SK-N-SH (cell line): ENCODE measurements around the gene PLXND1. TPM values are rescaled to one million over a fixed set of nuclear protein-coding genes. Genes with fewer than 3 reads are reported as not detected.
"Not testable (repeated sequence)": the region's sequence is repeated elsewhere in the genome, so short reads cannot be mapped to it uniquely, and the experiment has no call there.

Experiments
- CTCF ChIA-PET: fragments of 300-600, 350-600 bp; formaldehyde crosslinking; extraction: SDS; loops from one replicate; lab custom pipeline; 2021; lab: Yijun Ruan, JAX
- POLR2A ChIA-PET: fragments of 350-600 bp; sonication (Branson Sonifier 250); formaldehyde crosslinking; extraction: SDS; loops from one replicate; lab custom pipeline; 2020; ENCODE audit warnings: antibody characterized with exemption, inconsistent platforms; lab: Yijun Ruan, JAX
- DNase-seq: peaks from one replicate; pipeline ENCODE4 v3.0.0; 2012
- H2AFZ ChIP-seq: fragments of 200-600 bp; sonication (generic); 2 replicates; pipeline ENCODE4 v1.8.1; 2016; ENCODE audit warnings: antibody characterized with exemption, mild to moderate bottlenecking, low read depth
- H3F3A ChIP-seq: fragments of 200-600 bp; sonication (generic); replicated peaks from 2 replicates; pipeline ENCODE3; 2016; ENCODE audit warnings: antibody characterized with exemption, mild to moderate bottlenecking; ENCODE audit not compliant: insufficient read depth
- H3K27ac ChIP-seq, 2 experiments: fragments of 200-500 bp in 1 of 2; fragments of 200-600 bp in 1 of 2; sonication (Bioruptor generic) in 1 of 2; sonication (generic), shearing (Covaris generic) in 1 of 2; 2 replicates each; pipeline versions ENCODE4 v1.5.1 to v1.6.1; 2014 to 2016; ENCODE audit warnings: low read depth in 2 of 2, inconsistent platforms in 1 of 2, low read length in 1 of 2, mild to moderate bottlenecking in 1 of 2, mixed read lengths in 1 of 2
- H3K27me3 ChIP-seq: fragments of 200-600 bp; sonication (generic), shearing (Covaris generic); 2 replicates; pipeline ENCODE4 v1.6.1; 2016; ENCODE audit warnings: mixed run types; ENCODE audit not compliant: insufficient read depth
- H3K36me3 ChIP-seq, 2 experiments: fragments of 200-500 bp in 1 of 2; fragments of 200-600 bp in 1 of 2; sonication (Bioruptor generic) in 1 of 2; sonication (generic) in 1 of 2; replicated peaks in 1 of 2; 2 replicates each; pipeline versions ENCODE3 to v1.5.1; 2014 to 2016; ENCODE audit warnings: low read length in 1 of 2, mild to moderate bottlenecking in 1 of 2; ENCODE audit not compliant: insufficient read depth in 2 of 2, control insufficient read depth in 1 of 2
- H3K4me1 ChIP-seq, 2 experiments: fragments of 200-500 bp in 1 of 2; fragments of 200-600 bp in 1 of 2; sonication (Bioruptor generic) in 1 of 2; sonication (generic), shearing (Covaris generic) in 1 of 2; 2 replicates each; pipeline versions ENCODE4 v1.5.1 to v1.6.1; 2014 to 2016; ENCODE audit warnings: low read depth in 1 of 2, low read length in 1 of 2, mixed run types in 1 of 2; ENCODE audit not compliant: insufficient read depth in 2 of 2, control insufficient read depth in 1 of 2
- H3K4me2 ChIP-seq: fragments of 200-600 bp; sonication (generic), shearing (Covaris generic); 2 replicates; pipeline ENCODE4 v1.6.1; 2017; ENCODE audit warnings: mixed run types
- H3K4me3 ChIP-seq, 2 experiments: fragments of 200-500 bp in 1 of 2; fragments of 200-600 bp in 1 of 2; sonication (Bioruptor generic) in 1 of 2; sonication (generic), shearing (Covaris generic) in 1 of 2; 2 replicates each; pipeline versions ENCODE4 v1.5.1 to v1.8.1; 2014 to 2016; ENCODE audit warnings: low read depth in 2 of 2, inconsistent platforms in 1 of 2, low read length in 1 of 2, mild to moderate bottlenecking in 1 of 2, mixed read lengths in 1 of 2, moderate library complexity in 1 of 2
- H3K79me2 ChIP-seq: fragments of 200-600 bp; sonication (generic); 2 replicates; pipeline ENCODE4 v1.8.1; 2017; ENCODE audit warnings: mild to moderate bottlenecking; ENCODE audit not compliant: insufficient read depth
- H3K9ac ChIP-seq: fragments of 200-600 bp; sonication (generic); 2 replicates; pipeline ENCODE4 v1.6.1; 2017; ENCODE audit warnings: mixed run types
- H3K9me2 ChIP-seq: fragments of 200-600 bp; sonication (generic); 2 replicates; pipeline ENCODE4 v1.6.1; 2017; ENCODE audit warnings: mixed run types
- H3K9me3 ChIP-seq: fragments of 200-600 bp; sonication (generic); 2 replicates; pipeline ENCODE4 v1.6.1; 2017; ENCODE audit warnings: mixed run types, mild to moderate bottlenecking, moderate library complexity
- H4K20me1 ChIP-seq: fragments of 200-600 bp; sonication (generic); 2 replicates; pipeline ENCODE4 v1.6.1; 2017; ENCODE audit warnings: mild to moderate bottlenecking, mixed run types; ENCODE audit not compliant: insufficient read depth
- FOXJ3 ChIP-seq: sonication (generic); formaldehyde crosslinking; IDR thresholded peaks from 2 replicates; pipeline ENCODE4 v1.5.1; 2020; ENCODE audit warnings: mild to moderate bottlenecking, missing genetic modification reagents
- JUND ChIP-seq: IDR thresholded peaks from 2 replicates; pipeline ENCODE4 v1.4.0; 2012
- MAX ChIP-seq: IDR thresholded peaks from 2 replicates; pipeline ENCODE4 v1.4.0; 2012; ENCODE audit warnings: low read depth
- SMC3 ChIP-seq: IDR thresholded peaks from 2 replicates; pipeline ENCODE4 v1.6.1; 2012; ENCODE audit warnings: low read depth, low read length, improper control_type of control experiment
- TCF12 ChIP-seq: IDR thresholded peaks from 2 replicates; pipeline ENCODE4 v1.4.0; 2012
- WGBS: methylation state at CpG from one replicate; pipeline ENCODE4 v1.1.6; 2017; ENCODE audit warnings: low lambda C conversion rate; 5-methylcytosine and 5-hydroxymethylcytosine counted together
- polyA plus RNA-seq, 3 experiments: library from polyadenylated mRNA; depleted of rRNA; stranded (reverse); fragments of >200 nt; gene quantifications; 2 replicates each; pipeline ENCODE4 v1.2.3, GENCODE V29; 2012
- TF ChIP-seq, protein P1 (sequence below): IDR thresholded peaks from 2 replicates; pipeline ENCODE4 v1.6.1; 2012; ENCODE audit warnings: mild to moderate bottlenecking, low read depth, low read length, moderate library complexity
- TF ChIP-seq, protein P2 (sequence below): fragments of 150-350 bp; IDR thresholded peaks from 2 replicates; pipeline ENCODE4 v1.6.1; 2017; ENCODE audit warnings: antibody characterized with exemption, low read length, low read depth, borderline replicate concordance

PLXND1 gene
- polyA plus RNA-seq, 1 of the 3 experiments (the other 2 are of a cell fraction), result 53.5 TPM

- TF ChIP-seq TCF12, result no peak
- TF ChIP-seq, protein P1, sequence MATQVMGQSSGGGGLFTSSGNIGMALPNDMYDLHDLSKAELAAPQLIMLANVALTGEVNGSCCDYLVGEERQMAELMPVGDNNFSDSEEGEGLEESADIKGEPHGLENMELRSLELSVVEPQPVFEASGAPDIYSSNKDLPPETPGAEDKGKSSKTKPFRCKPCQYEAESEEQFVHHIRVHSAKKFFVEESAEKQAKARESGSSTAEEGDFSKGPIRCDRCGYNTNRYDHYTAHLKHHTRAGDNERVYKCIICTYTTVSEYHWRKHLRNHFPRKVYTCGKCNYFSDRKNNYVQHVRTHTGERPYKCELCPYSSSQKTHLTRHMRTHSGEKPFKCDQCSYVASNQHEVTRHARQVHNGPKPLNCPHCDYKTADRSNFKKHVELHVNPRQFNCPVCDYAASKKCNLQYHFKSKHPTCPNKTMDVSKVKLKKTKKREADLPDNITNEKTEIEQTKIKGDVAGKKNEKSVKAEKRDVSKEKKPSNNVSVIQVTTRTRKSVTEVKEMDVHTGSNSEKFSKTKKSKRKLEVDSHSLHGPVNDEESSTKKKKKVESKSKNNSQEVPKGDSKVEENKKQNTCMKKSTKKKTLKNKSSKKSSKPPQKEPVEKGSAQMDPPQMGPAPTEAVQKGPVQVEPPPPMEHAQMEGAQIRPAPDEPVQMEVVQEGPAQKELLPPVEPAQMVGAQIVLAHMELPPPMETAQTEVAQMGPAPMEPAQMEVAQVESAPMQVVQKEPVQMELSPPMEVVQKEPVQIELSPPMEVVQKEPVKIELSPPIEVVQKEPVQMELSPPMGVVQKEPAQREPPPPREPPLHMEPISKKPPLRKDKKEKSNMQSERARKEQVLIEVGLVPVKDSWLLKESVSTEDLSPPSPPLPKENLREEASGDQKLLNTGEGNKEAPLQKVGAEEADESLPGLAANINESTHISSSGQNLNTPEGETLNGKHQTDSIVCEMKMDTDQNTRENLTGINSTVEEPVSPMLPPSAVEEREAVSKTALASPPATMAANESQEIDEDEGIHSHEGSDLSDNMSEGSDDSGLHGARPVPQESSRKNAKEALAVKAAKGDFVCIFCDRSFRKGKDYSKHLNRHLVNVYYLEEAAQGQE, result no peak
- TF ChIP-seq, protein P2, sequence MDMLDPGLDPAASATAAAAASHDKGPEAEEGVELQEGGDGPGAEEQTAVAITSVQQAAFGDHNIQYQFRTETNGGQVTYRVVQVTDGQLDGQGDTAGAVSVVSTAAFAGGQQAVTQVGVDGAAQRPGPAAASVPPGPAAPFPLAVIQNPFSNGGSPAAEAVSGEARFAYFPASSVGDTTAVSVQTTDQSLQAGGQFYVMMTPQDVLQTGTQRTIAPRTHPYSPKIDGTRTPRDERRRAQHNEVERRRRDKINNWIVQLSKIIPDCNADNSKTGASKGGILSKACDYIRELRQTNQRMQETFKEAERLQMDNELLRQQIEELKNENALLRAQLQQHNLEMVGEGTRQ, result no peak
- no peak for TF ChIP-seq FOXJ3 (CRISPR knock-in tag)
- TF ChIP-seq SMC3, result no peak
Observed at GRCh38 chr3:129645286-129645685, 38.8 kb upstream of the PLXND1 start (continued).

DNA sequence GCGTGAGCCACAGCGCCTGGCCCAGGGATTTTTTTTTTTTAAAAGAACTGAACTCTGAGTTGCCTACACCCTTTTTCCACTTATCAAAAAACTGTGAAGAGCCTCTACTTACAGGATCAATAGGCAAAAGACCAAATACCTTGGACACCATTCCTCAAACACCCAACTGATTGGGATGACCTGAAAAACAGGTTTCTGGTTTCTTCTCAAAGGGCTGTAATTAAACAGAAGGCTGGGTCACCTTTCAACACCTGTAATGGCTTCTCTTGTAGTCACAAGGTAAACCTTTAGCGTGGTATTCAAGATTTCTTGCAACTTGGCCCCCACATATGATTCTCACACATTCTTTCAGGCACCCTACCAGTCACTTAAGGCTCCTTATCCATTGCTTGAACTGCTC, 38.4 kb upstream of the PLXND1 start:
- POLR2A ChIA-PET, result no interaction called here
- DNase-seq, result no peak
- H3K36me3 ChIP-seq, result no peaks in the 10 kb centered on the region
- TF ChIP-seq JUND (no peak), SMC3 (no peak), MAX (no peak)
- TF ChIP-seq, all 33 proteins: peak for 0
- H3K9ac ChIP-seq, result no peak overlapping the region
- H3K79me2 ChIP-seq, result no peaks in the 10 kb centered on the region
- H3F3A ChIP-seq, result no peaks in the 10 kb centered on the region
- no peaks in the 10 kb centered on the region for H3K9me3 ChIP-seq
- no peaks in the 10 kb centered on the region for H4K20me1 ChIP-seq
- no peaks in the 10 kb centered on the region for H3K9me2 ChIP-seq
- H3K27ac ChIP-seq, result no peak overlapping the region
- no peaks in the 10 kb centered on the region for H3K27me3 ChIP-seq
- H3K4me3 ChIP-seq, result no peak overlapping the region
- 97% methylated on average over 3 of the region's 3 CpGs for WGBS
- H3K4me2 ChIP-seq, result no peak overlapping the region
- CTCF ChIA-PET, result interaction anchor here (1.8 kb wide), 1 partner anchor 184 kb away, joined by 7 read pairs; no protein-coding TSS in a partner anchor
- H2AFZ ChIP-seq, result no peak overlapping the region
- no peaks in the 10 kb centered on the region for H3K4me1 ChIP-seq

- H3K9me3 ChIP-seq, H3K9ac ChIP-seq, H3F3A ChIP-seq, H3K9me2 ChIP-seq, DNase-seq, H4K20me1 ChIP-seq, H3K79me2 ChIP-seq, H3K27me3 ChIP-seq, CTCF ChIA-PET, H3K4me1 ChIP-seq, H3K36me3 ChIP-seq, H3K27ac ChIP-seq, H3K4me3 ChIP-seq, H3K4me2 ChIP-seq, POLR2A ChIA-PET, H2AFZ ChIP-seq: not testable (repeated sequence)
- WGBS, result 75% methylated on average over 8 of the region's 10 CpGs
Observed at GRCh38 chr3:129641567-129642260, 35.2 kb upstream of the PLXND1 start.

DNA sequence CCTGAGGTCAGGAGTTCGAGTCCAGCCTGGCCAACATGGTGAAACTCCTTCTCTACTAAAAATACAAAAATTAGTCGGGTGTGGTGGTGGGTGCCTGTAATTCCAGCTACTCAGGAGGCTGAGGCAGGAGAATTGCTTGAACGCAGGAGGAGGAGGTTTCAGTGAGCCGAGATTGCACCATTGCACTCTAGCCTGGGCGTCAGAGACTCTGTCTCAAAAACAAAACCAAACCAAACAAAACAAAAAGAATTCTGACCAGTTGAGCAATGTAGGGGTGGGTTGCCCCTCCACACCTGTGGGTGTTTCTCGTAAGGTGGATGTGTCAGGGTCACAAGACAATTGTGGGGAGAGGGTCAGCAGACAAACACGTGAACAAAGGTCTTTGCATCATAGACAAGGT, 34.5 kb upstream of the PLXND1 start:
- H4K20me1 ChIP-seq, H3K9me2 ChIP-seq, H3K27me3 ChIP-seq, H3K4me3 ChIP-seq, CTCF ChIA-PET, DNase-seq, H2AFZ ChIP-seq, H3K9me3 ChIP-seq, POLR2A ChIA-PET, H3K36me3 ChIP-seq, H3K27ac ChIP-seq, H3K9ac ChIP-seq, H3F3A ChIP-seq, H3K79me2 ChIP-seq, H3K4me1 ChIP-seq, H3K4me2 ChIP-seq: not testable (repeated sequence)
- WGBS, result 79% methylated on average over 7 of the region's 7 CpGs
